Measurements from ENCODE around the gene DPAGT1. TPM values are rescaled to one million over a fixed set of nuclear protein-coding genes. Genes with fewer than 3 reads are reported as not detected.
"Not testable (repeated sequence)": the region's sequence is repeated elsewhere in the genome, so short reads cannot be mapped to it uniquely, and the experiment has no call there.

DPAGT1 gene
- total RNA-seq, 2 donors from 2014 or later = 49.4 to 51.9 TPM

DNA sequence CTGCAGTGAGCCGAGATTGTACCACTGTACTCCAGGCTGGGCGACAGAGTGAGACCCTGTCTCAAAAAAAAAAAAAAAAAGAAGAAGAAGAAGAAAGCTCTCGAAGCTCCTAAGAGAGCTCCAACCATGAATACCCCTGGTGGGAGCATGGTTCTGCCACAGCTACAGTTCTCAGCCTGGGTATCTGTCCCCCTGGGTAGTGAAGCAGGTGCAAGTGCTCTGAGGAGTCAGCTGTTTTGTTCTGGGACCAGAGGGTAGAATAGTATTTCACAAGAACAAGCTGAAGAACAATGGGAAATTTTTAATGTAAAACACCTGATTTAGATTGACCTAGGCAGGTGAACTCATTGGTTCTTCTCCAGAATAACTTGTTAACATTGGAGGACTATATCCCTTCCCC lies 40.4 kb downstream of the DPAGT1 start:
- Histone ChIP-seq H3K27ac (ENCODE audit: low read depth, low read length) (no peak overlapping the region), H3K9me3 (ENCODE audit: control insufficient read depth, low read length) (no peaks in the 10 kb centered on the region), H3K36me3 (ENCODE audit: control insufficient read depth, insufficient read depth, low read length) (no peaks in the 10 kb centered on the region), H3K9ac (ENCODE audit: extremely low read depth, low read length, poor library complexity, severe bottlenecking) (no peak overlapping the region), H3K4me3 (ENCODE audit: low read length) (no peak overlapping the region), H3K4me1 (ENCODE audit: control insufficient read depth, insufficient read depth, low read length) (no peaks in the 10 kb centered on the region), H3K27me3 (ENCODE audit: control insufficient read depth, insufficient read depth, low read length, poor library complexity, severe bottlenecking) (no peaks in the 10 kb centered on the region)
- Mint-ChIP-seq H3K27me3 (ENCODE audit: insufficient read depth) (no peaks in the 10 kb centered on the region), H3K4me3 (no peak overlapping the region), H3K9me3 (peaks cover 6% of the 10 kb centered on the region), H3K36me3 (ENCODE audit: low read depth) (peaks cover 6% of the 10 kb centered on the region), H3K4me1 (peaks cover 9% of the 10 kb centered on the region), H3K27ac (no peak overlapping the region)
- TF ChIP-seq, protein P1, sequence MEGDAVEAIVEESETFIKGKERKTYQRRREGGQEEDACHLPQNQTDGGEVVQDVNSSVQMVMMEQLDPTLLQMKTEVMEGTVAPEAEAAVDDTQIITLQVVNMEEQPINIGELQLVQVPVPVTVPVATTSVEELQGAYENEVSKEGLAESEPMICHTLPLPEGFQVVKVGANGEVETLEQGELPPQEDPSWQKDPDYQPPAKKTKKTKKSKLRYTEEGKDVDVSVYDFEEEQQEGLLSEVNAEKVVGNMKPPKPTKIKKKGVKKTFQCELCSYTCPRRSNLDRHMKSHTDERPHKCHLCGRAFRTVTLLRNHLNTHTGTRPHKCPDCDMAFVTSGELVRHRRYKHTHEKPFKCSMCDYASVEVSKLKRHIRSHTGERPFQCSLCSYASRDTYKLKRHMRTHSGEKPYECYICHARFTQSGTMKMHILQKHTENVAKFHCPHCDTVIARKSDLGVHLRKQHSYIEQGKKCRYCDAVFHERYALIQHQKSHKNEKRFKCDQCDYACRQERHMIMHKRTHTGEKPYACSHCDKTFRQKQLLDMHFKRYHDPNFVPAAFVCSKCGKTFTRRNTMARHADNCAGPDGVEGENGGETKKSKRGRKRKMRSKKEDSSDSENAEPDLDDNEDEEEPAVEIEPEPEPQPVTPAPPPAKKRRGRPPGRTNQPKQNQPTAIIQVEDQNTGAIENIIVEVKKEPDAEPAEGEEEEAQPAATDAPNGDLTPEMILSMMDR (conservative IDR thresholded peaks at IDR 0.05) = no peak
- 69 to 92% methylated on average over 2 to 3 of the region's 3 CpGs for whole genome bisulfite sequencing, 2 experiments (ENCODE audit: insufficient coverage in 1 of 2, insufficient read length in 1 of 2)
- DNase-seq = no peak

DNA sequence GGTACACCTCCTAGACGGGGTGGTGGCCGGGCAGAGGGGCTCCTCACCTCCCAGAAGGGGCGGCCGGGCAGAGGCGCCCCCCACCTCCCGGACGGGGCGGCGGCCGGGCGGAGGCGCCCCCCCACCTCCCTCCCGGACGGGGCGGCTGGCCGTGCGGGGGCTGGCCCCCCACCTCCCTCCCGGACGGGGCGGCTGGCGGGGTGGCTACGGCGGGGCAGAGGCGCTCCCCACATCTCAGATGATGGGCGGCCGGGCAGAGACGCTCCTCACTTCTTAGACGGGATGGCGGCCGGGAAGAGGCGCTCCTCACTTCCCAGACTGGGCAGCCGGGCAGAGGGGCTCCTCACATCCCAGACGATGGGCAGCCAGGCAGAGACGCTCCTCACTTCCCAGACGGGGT lies 42.5 kb downstream of the DPAGT1 start:
- Mint-ChIP-seq H3K36me3 (ENCODE audit: low read depth) (peaks cover 24% of the 10 kb centered on the region), H3K4me1 (peaks cover 16% of the 10 kb centered on the region)
- H3K9ac ChIP-seq (ENCODE audit: extremely low read depth, low read length, poor library complexity, severe bottlenecking); DNase-seq; H3K4me1 ChIP-seq (ENCODE audit: control insufficient read depth, insufficient read depth, low read length); H3K27me3 ChIP-seq (ENCODE audit: control insufficient read depth, insufficient read depth, low read length, poor library complexity, severe bottlenecking); H3K9me3 ChIP-seq (ENCODE audit: control insufficient read depth, low read length); H3K4me3 Mint-ChIP-seq; H3K27me3 Mint-ChIP-seq (ENCODE audit: insufficient read depth); H3K4me3 ChIP-seq (ENCODE audit: low read length); H3K27ac Mint-ChIP-seq; H3K9me3 Mint-ChIP-seq; H3K27ac ChIP-seq (ENCODE audit: low read depth, low read length): not testable (repeated sequence)
- WGBS, 2 experiments (ENCODE audit: insufficient coverage in 1 of 2, insufficient read length in 1 of 2) = 89% methylated on average over 20 of the region's 35 CpGs; no CpG with 5 or more reads in 1 of the 2 experiments
- peaks cover 16% of the 10 kb centered on the region for H3K36me3 ChIP-seq (ENCODE audit: control insufficient read depth, insufficient read depth, low read length)

DNA sequence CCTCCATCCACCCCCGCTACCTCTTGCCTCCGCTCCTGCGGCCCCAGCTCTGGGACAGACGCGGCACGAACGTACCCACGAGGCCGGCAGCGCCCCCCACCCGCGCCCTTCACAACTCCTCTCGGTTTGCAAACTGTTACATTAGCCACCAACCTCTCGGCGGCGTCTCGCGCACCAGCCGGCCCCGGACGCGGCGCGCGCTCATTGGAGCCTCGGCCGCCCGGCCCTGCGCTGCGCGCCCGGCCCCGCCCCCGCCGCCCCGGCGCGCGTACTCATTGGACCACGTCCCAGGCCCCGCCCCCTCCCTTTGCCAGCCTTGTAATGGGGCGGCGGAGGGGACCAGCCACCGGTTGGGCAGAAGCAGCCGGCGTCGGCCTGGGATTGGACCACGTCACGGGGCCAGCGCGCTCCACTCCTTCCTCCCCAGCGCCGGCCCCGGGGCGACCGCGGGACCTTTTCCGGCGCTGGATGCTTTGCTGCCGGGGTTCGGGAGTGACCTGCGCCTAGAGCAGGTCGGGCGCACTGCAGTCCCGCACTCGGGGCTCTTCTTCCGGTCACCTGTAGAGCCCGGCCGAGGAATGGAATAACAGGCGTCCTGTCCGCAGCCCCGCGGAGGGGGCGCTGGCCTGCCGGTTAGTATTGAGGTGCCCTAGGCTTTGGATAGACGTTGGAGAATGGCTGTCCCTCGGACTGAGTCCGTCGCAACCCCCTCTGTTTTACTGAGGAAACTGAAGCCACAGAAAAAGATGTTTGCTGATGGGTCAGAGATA lies 44.5 kb downstream of the DPAGT1 start, which contains the start of gene HYOU1:
Gene HYOU1 (minus strand): TSS at position 206 of the 770 bp plus-strand sequence. CDS start 1,045 bp downstream, outside the sequence.
- H3K4me3 Mint-ChIP-seq = peak within 1 kb of the TSS; percentile 90
- DNase-seq = peak; percentile 99
- peaks cover 6% of the 10 kb centered on the region for H3K9me3 Mint-ChIP-seq
- H3K9ac ChIP-seq (ENCODE audit: extremely low read depth, low read length, poor library complexity, severe bottlenecking) = peak within 1 kb of the TSS; percentile 81
- peaks cover 16% of the 10 kb centered on the region for H3K4me1 Mint-ChIP-seq
- 0% methylated on average over 25 to 79 of the region's 79 CpGs for WGBS, 2 experiments (ENCODE audit: insufficient coverage in 1 of 2, insufficient read length in 1 of 2)
- H3K9me3 ChIP-seq (ENCODE audit: control insufficient read depth, low read length) = no peaks in the 10 kb centered on the region
- no peaks in the 10 kb centered on the region for H3K27me3 Mint-ChIP-seq (ENCODE audit: insufficient read depth)
- peak within 1 kb of the TSS; percentile 97 for H3K27ac Mint-ChIP-seq
- H3K27ac ChIP-seq (ENCODE audit: low read depth, low read length) = peak within 1 kb of the TSS; percentile 88
- H3K4me3 ChIP-seq (ENCODE audit: low read length) = peak within 1 kb of the TSS; percentile 93
- TF ChIP-seq, protein P1 (conservative IDR thresholded peaks at IDR 0.05) = peak; percentile 65
- no peaks in the 10 kb centered on the region for H3K27me3 ChIP-seq (ENCODE audit: control insufficient read depth, insufficient read depth, low read length, poor library complexity, severe bottlenecking)
- H3K36me3 ChIP-seq (ENCODE audit: control insufficient read depth, insufficient read depth, low read length) = peaks cover 35% of the 10 kb centered on the region
- no peaks in the 10 kb centered on the region for H3K4me1 ChIP-seq (ENCODE audit: control insufficient read depth, insufficient read depth, low read length)
- peaks cover 42% of the 10 kb centered on the region for H3K36me3 Mint-ChIP-seq (ENCODE audit: low read depth)
